SK-N-SH treated with all-trans-retinoic acid at 6 μM for 48 hours (cell line): ENCODE measurements around the gene GLMP.

Experiments
- ATAC-seq: fragments of 200-7000 bp; cut with Tn5 transposase; 3 replicates; pipeline ENCODE4 v1.9.1; 2020; ENCODE audit warnings: mild to moderate bottlenecking, moderate library complexity
- BACH2 ChIP-seq: fragments of 250-450 bp; sonication (Bioruptor Pico); IDR thresholded peaks from 2 replicates; pipeline ENCODE4 v1.9.0; 2021; ENCODE audit warnings: mild to moderate bottlenecking, borderline replicate concordance
- CREB5 ChIP-seq: fragments of 250-450 bp; sonication (Bioruptor Pico); IDR thresholded peaks from 2 replicates; pipeline ENCODE4 v1.5.1; 2020; ENCODE audit warnings: low read depth, mild to moderate bottlenecking, moderate library complexity
- CSRNP3 ChIP-seq: fragments of 250-450 bp; sonication (Bioruptor Pico); IDR thresholded peaks from 2 replicates; pipeline ENCODE4 v1.5.1; 2021; ENCODE audit warnings: mild to moderate bottlenecking, moderate library complexity
- ESRRG ChIP-seq: fragments of 250-450 bp; sonication (Bioruptor Pico); IDR thresholded peaks from 2 replicates; pipeline ENCODE4 v1.6.1; 2021; ENCODE audit warnings: mild to moderate bottlenecking
- ISL1 ChIP-seq: fragments of 250-450 bp; sonication (Bioruptor Pico); IDR thresholded peaks from 2 replicates; pipeline ENCODE4 v2.1.2; 2022; ENCODE audit warnings: mild to moderate bottlenecking, moderate library complexity
- OSR1 ChIP-seq: fragments of 250-450 bp; sonication (Bioruptor Pico); IDR thresholded peaks from 2 replicates; pipeline ENCODE4 v1.8.0; 2022; ENCODE audit warnings: moderate library complexity, mild to moderate bottlenecking, inconsistent platforms
- PATZ1 ChIP-seq: fragments of 250-450 bp; sonication (Bioruptor Pico); IDR thresholded peaks from 2 replicates; pipeline ENCODE4 v1.8.0; 2020; ENCODE audit warnings: mild to moderate bottlenecking, moderate library complexity, borderline replicate concordance
- POU6F1 ChIP-seq: fragments of 250-450 bp; sonication (Bioruptor Pico); IDR thresholded peaks from 2 replicates; pipeline ENCODE4 v1.8.0; 2021; ENCODE audit warnings: low read depth, mild to moderate bottlenecking, moderate library complexity, borderline replicate concordance
- SNAI2 ChIP-seq: fragments of 250-450 bp; sonication (Bioruptor Pico); IDR thresholded peaks from 2 replicates; pipeline ENCODE4 v1.5.0; 2020; ENCODE audit warnings: mild to moderate bottlenecking, moderate library complexity
- TCF4 ChIP-seq: fragments of 250-450 bp; sonication (Bioruptor Pico); IDR thresholded peaks from 2 replicates; pipeline ENCODE4 v1.8.0; 2021; ENCODE audit warnings: mild to moderate bottlenecking, moderate library complexity, borderline replicate concordance
- TOX ChIP-seq: fragments of 250-450 bp; sonication (Bioruptor Pico); IDR thresholded peaks from 2 replicates; pipeline ENCODE4 v1.8.0; 2021; ENCODE audit warnings: mild to moderate bottlenecking, moderate library complexity, borderline replicate concordance
- TSHZ2 ChIP-seq: fragments of 250-450 bp; sonication (Bioruptor Pico); IDR thresholded peaks from 2 replicates; pipeline ENCODE4 v1.5.0; 2020; ENCODE audit warnings: mild to moderate bottlenecking, moderate library complexity
- ZC3H10 ChIP-seq: fragments of 250-450 bp; sonication (Bioruptor Pico); IDR thresholded peaks from 2 replicates; pipeline ENCODE4 v1.5.1; 2021; ENCODE audit warnings: mild to moderate bottlenecking, moderate library complexity
- ZNF565 ChIP-seq: fragments of 450-650 bp; formaldehyde crosslinking; conservative IDR thresholded peaks from 2 replicates; pipeline ENCODE4 v1.5.0; 2020; ENCODE audit warnings: low read depth, mild to moderate bottlenecking, moderate library complexity
- ZNF70 ChIP-seq: fragments of 450-650 bp; formaldehyde crosslinking; IDR thresholded peaks from 2 replicates; pipeline ENCODE4 v1.5.0; 2020; ENCODE audit warnings: mild to moderate bottlenecking, moderate library complexity
- ZNF8 ChIP-seq: fragments of 450-650 bp; formaldehyde crosslinking; IDR thresholded peaks from 2 replicates; pipeline ENCODE4 v1.5.0; 2020; ENCODE audit warnings: mild to moderate bottlenecking, moderate library complexity

The GLMP gene

GRCh38 chr1:156286061-156286460 lies 9.4 kb downstream of the GLMP start:
- ATAC-seq = no peak

GRCh38 chr1:156285437-156285836 lies 10.0 kb downstream of the GLMP start:
- no peak for ATAC-seq

More at GRCh38 chr1:156286061-156286460, 9.4 kb downstream of the GLMP start:
- TF ChIP-seq TOX (CRISPR knock-in tag) (no peak), ZNF8 (no peak), ZC3H10 (CRISPR knock-in tag) (no peak), TCF4 (CRISPR knock-in tag) (no peak), ZNF565 (CRISPR knock-in tag) (no peak), OSR1 (CRISPR knock-in tag) (no peak), POU6F1 (CRISPR knock-in tag) (no peak), SNAI2 (CRISPR knock-in tag) (no peak), CREB5 (CRISPR knock-in tag) (no peak), ESRRG (no peak)
- TF ChIP-seq, all 23 proteins: peak for 0

More at GRCh38 chr1:156285437-156285836, 10.0 kb downstream of the GLMP start:
- TF ChIP-seq TSHZ2 (CRISPR knock-in tag) (no peak), CSRNP3 (CRISPR knock-in tag) (no peak), PATZ1 (CRISPR knock-in tag) (no peak), BACH2 (CRISPR knock-in tag) (no peak), TOX (CRISPR knock-in tag) (no peak), CREB5 (CRISPR knock-in tag) (no peak), ZNF70 (CRISPR knock-in tag) (no peak), ZNF8 (no peak), ISL1 (no peak)
